ENCODE results near the gene RTN3. TPM values are rescaled to one million over a fixed set of nuclear protein-coding genes. Genes with fewer than 3 reads are reported as not detected.

Gene RTN3
- total RNA-seq, 1 donor from 2014 or later, result 116 TPM

GRCh38 chr11:63749624-63750023 lies 68.3 kb downstream of the RTN3 start:
- peaks cover 44% of the 10 kb centered on the region for H3K36me3 ChIP-seq
- no peaks in the 10 kb centered on the region for H3K4me1 ChIP-seq
- H3K27me3 ChIP-seq, result no peaks in the 10 kb centered on the region
- DNase-seq (no peak), ATAC-seq (no peak)
- intact Hi-C loops (cut with DNase I), result no loop called here
- no peaks in the 10 kb centered on the region for H3K9me3 ChIP-seq
- TF ChIP-seq, protein P1, sequence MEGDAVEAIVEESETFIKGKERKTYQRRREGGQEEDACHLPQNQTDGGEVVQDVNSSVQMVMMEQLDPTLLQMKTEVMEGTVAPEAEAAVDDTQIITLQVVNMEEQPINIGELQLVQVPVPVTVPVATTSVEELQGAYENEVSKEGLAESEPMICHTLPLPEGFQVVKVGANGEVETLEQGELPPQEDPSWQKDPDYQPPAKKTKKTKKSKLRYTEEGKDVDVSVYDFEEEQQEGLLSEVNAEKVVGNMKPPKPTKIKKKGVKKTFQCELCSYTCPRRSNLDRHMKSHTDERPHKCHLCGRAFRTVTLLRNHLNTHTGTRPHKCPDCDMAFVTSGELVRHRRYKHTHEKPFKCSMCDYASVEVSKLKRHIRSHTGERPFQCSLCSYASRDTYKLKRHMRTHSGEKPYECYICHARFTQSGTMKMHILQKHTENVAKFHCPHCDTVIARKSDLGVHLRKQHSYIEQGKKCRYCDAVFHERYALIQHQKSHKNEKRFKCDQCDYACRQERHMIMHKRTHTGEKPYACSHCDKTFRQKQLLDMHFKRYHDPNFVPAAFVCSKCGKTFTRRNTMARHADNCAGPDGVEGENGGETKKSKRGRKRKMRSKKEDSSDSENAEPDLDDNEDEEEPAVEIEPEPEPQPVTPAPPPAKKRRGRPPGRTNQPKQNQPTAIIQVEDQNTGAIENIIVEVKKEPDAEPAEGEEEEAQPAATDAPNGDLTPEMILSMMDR (IDR thresholded peaks at IDR 0.05), result no peak
- H3K27ac ChIP-seq, result no peak overlapping the region
- no peak overlapping the region for H3K4me3 ChIP-seq

- TF ChIP-seq, protein P1 (IDR thresholded peaks at IDR 0.05), result no peak
- intact Hi-C loops (cut with DNase I), result no loop called here
- ATAC-seq (no peak), DNase-seq (no peak)
- Histone ChIP-seq H3K4me3 (no peak overlapping the region), H3K27ac (no peak overlapping the region), H3K27me3 (no peaks in the 10 kb centered on the region), H3K9me3 (no peaks in the 10 kb centered on the region), H3K36me3 (peaks cover 50% of the 10 kb centered on the region), H3K4me1 (no peaks in the 10 kb centered on the region)
Observed at GRCh38 chr11:63756919-63757761, 75.8 kb downstream of the RTN3 start.

DNA sequence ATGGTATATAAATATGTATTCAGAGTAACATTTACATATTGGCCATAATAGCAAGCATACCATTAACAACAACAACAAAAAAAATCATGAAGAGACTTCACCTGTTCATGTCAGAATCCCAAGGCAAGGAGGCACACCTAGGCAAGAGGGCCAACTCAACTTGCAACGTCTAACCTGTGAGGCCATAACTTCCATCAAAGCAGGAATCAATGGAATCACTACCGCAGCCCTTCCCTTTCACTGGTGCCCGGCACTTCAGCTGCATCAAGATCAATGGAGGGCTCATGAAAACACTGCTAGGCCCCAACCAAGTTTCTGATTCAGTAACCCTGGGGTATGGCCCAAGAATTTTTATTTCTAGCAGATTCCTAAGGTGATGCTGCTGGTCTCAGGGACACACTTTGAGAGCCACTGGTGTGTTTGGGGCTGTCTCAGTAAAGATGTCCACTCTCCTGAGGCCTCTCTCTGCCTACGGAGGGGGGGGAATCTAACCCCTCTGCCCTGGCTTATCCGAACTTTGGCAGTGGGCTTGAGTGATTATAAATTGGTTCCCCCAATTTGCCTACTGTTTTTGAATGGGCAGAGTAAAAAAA lies 79.3 kb downstream of the RTN3 start:
- Histone ChIP-seq H3K36me3 (peaks cover 31% of the 10 kb centered on the region), H3K4me1 (no peaks in the 10 kb centered on the region), H3K27ac (no peak overlapping the region), H3K9me3 (no peaks in the 10 kb centered on the region), H3K27me3 (no peaks in the 10 kb centered on the region), H3K4me3 (no peak overlapping the region)
- no peak for DNase-seq
- TF ChIP-seq, protein P1 (IDR thresholded peaks at IDR 0.05), result no peak
- no peak for ATAC-seq
- intact Hi-C loops (cut with DNase I), result no loop called here

DNA sequence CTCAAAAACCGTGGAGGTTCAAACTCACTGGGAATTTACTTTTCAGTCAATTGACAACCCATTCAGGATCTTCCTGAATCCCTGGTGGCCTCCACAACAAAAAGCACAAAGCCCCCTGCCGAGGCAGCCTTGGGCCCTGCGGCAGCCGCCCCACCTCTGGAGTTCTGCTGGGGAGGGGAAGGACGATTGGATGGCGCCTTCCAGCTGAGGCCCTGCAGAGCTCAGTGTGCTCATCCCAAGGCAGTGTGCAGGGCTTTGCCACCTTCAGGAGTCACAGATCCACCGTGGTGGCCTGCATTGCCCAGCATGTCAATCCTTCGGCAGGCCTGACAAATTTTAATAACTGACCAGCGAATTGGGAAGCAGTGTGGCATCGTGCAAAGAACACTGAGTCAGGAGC lies 79.9 kb downstream of the RTN3 start:
- H3K4me1 ChIP-seq, result no peaks in the 10 kb centered on the region
- H3K27ac ChIP-seq, result no peak overlapping the region
- intact Hi-C loops (cut with DNase I), result no loop called here
- peaks cover 26% of the 10 kb centered on the region for H3K36me3 ChIP-seq
- no peaks in the 10 kb centered on the region for H3K27me3 ChIP-seq
- no peak for ATAC-seq
- H3K4me3 ChIP-seq, result no peak overlapping the region
- no peak for DNase-seq
- no peaks in the 10 kb centered on the region for H3K9me3 ChIP-seq
- TF ChIP-seq, protein P1 (IDR thresholded peaks at IDR 0.05), result no peak

GRCh38 chr11:63761931-63762653 lies 80.8 kb downstream of the RTN3 start:
- Histone ChIP-seq H3K27me3 (no peaks in the 10 kb centered on the region), H3K4me3 (peak overlapping the region; percentile 39), H3K9me3 (no peaks in the 10 kb centered on the region), H3K36me3 (peaks cover 17% of the 10 kb centered on the region), H3K27ac (no peak overlapping the region), H3K4me1 (peaks cover 8% of the 10 kb centered on the region)
- intact Hi-C loops (cut with DNase I), result no loop called here
- TF ChIP-seq, protein P1 (IDR thresholded peaks at IDR 0.05), result no peak
- no peak for DNase-seq
- no peak for ATAC-seq

All from upper lobe of right lung (tissue), 1 donor.